Measurements from ENCODE around the gene VPS18.
A peak's percentile ranks its signal among the peaks of the same experiment; 100 is the strongest.

The VPS18 gene

GRCh38 chr15:40845511-40846284 lies 48.6 kb upstream of the VPS18 start:
- peak overlapping the region; percentile 50 for H3K4me3 ChIP-seq (ENCODE audit: low read depth, low read length)
- WGBS (ENCODE audit: extremely low coverage, insufficient coverage, insufficient read length) = no CpG with 5 or more reads among the region's 8 CpGs
- H3K4ac ChIP-seq (ENCODE audit: low read depth, low read length) = peak overlapping the region; percentile 30
- H3K27ac ChIP-seq (ENCODE audit: low read depth, low read length) = peak overlapping the region; percentile 86
- H3K14ac ChIP-seq (ENCODE audit: low read length) = peak overlapping the region; percentile 67
- peak overlapping the region; percentile 2 for H2BK120ac ChIP-seq (ENCODE audit: insufficient read depth, low read length, poor library complexity)
- peak overlapping the region; percentile 20 for H4K8ac ChIP-seq (ENCODE audit: low read depth, low read length)
- peaks cover 11% of the 10 kb centered on the region in 2 experiments for H3K36me3 ChIP-seq (ENCODE audit: control insufficient read depth in 1 of 2, insufficient read depth in 2 of 2, low read length in 2 of 2)
- no peak overlapping the region for H3K23ac ChIP-seq (ENCODE audit: low read length)
- no peak overlapping the region for H2AFZ ChIP-seq (ENCODE audit: insufficient read depth, low read length, poor library complexity)
- DNase-seq = peak; percentile 76 to 77
- peak overlapping the region; percentile 77 for H2BK5ac ChIP-seq (ENCODE audit: low read depth, low read length, poor library complexity)
- peaks cover 20 to 27% of the 10 kb centered on the region in 2 experiments for H3K4me1 ChIP-seq (ENCODE audit: control insufficient read depth in 1 of 2, insufficient read depth in 2 of 2, low read length in 2 of 2)
- H3K27me3 ChIP-seq (ENCODE audit: insufficient read depth, low read length) = no peaks in the 10 kb centered on the region
- H2BK12ac ChIP-seq (ENCODE audit: low read length) = peak overlapping the region; percentile 24
- peak overlapping the region; percentile 77 for H4K91ac ChIP-seq (ENCODE audit: low read depth, low read length)
- no peak overlapping the region for H4K12ac ChIP-seq (ENCODE audit: low read depth, low read length)
- peak overlapping the region; percentile 76 for H3K18ac ChIP-seq (ENCODE audit: low read length)
- H3K79me1 ChIP-seq (ENCODE audit: low read length) = peaks cover 30% of the 10 kb centered on the region
- H3K4me2 ChIP-seq (ENCODE audit: low read length) = peak overlapping the region; percentile 64
- H3K9ac ChIP-seq (ENCODE audit: low read length) = no peak overlapping the region
- peaks cover 18% of the 10 kb centered on the region for H3K79me2 ChIP-seq (ENCODE audit: control insufficient read depth, insufficient read depth, low read length, poor library complexity)
- H3K9me3 ChIP-seq (ENCODE audit: insufficient read depth, low read depth, low read length) = no peaks in the 10 kb centered on the region
- H2AK5ac ChIP-seq (ENCODE audit: low read length) = peak overlapping the region; percentile 45

- Histone ChIP-seq H3K79me1 (ENCODE audit: low read length) (peaks cover 30% of the 10 kb centered on the region), H4K8ac (ENCODE audit: low read depth, low read length) (peak overlapping the region; percentile 8)
Observed at GRCh38 chr15:40846841-40847222, 47.4 kb upstream of the VPS18 start.

GRCh38 chr15:40847223-40847961 lies 46.9 kb upstream of the VPS18 start:
- H3K9ac ChIP-seq (ENCODE audit: low read length) = no peak overlapping the region
- no peak overlapping the region for H3K4me3 ChIP-seq (ENCODE audit: low read depth, low read length)
- H2BK12ac ChIP-seq (ENCODE audit: low read length) = peak overlapping the region; percentile 53
- H3K4me2 ChIP-seq (ENCODE audit: low read length) = peak overlapping the region; percentile 55
- peak overlapping the region; percentile 77 for H4K91ac ChIP-seq (ENCODE audit: low read depth, low read length)
- no peak overlapping the region for H2AK5ac ChIP-seq (ENCODE audit: low read length)
- no peak overlapping the region for H3K23ac ChIP-seq (ENCODE audit: low read length)
- peaks cover 18% of the 10 kb centered on the region for H3K79me2 ChIP-seq (ENCODE audit: control insufficient read depth, insufficient read depth, low read length, poor library complexity)
- H3K27ac ChIP-seq (ENCODE audit: low read depth, low read length) = peak overlapping the region; percentile 84
- H3K27me3 ChIP-seq (ENCODE audit: insufficient read depth, low read length) = no peaks in the 10 kb centered on the region
- peak overlapping the region; percentile 26 for H2BK120ac ChIP-seq (ENCODE audit: insufficient read depth, low read length, poor library complexity)
- H3K4ac ChIP-seq (ENCODE audit: low read depth, low read length) = peak overlapping the region; percentile 18
- H2AFZ ChIP-seq (ENCODE audit: insufficient read depth, low read length, poor library complexity) = no peak overlapping the region
- H3K9me3 ChIP-seq (ENCODE audit: insufficient read depth, low read depth, low read length) = no peaks in the 10 kb centered on the region
- no peak for DNase-seq
- peak overlapping the region; percentile 4 for H3K18ac ChIP-seq (ENCODE audit: low read length)
- no peak overlapping the region for H4K8ac ChIP-seq (ENCODE audit: low read depth, low read length)
- no peak overlapping the region for H4K12ac ChIP-seq (ENCODE audit: low read depth, low read length)
- peak overlapping the region; percentile 19 for H3K14ac ChIP-seq (ENCODE audit: low read length)
- no CpG with 5 or more reads among the region's 7 CpGs for WGBS (ENCODE audit: extremely low coverage, insufficient coverage, insufficient read length)
- peak overlapping the region; percentile 47 for H2BK5ac ChIP-seq (ENCODE audit: low read depth, low read length, poor library complexity)
- peaks cover 13 to 23% of the 10 kb centered on the region in 2 experiments for H3K36me3 ChIP-seq (ENCODE audit: control insufficient read depth in 1 of 2, insufficient read depth in 2 of 2, low read length in 2 of 2)
- peaks cover 30% of the 10 kb centered on the region for H3K79me1 ChIP-seq (ENCODE audit: low read length)
- H3K4me1 ChIP-seq (ENCODE audit: control insufficient read depth in 1 of 2, insufficient read depth in 2 of 2, low read length in 2 of 2) = peaks cover 20 to 27% of the 10 kb centered on the region in 2 experiments

More at GRCh38 chr15:40846841-40847222, 47.4 kb upstream of the VPS18 start:
- H3K23ac ChIP-seq (ENCODE audit: low read length) = no peak overlapping the region
- no peak overlapping the region for H3K4me3 ChIP-seq (ENCODE audit: low read depth, low read length)
- DNase-seq = no peak
- peak overlapping the region; percentile 47 for H2BK5ac ChIP-seq (ENCODE audit: low read depth, low read length, poor library complexity)
- H3K79me2 ChIP-seq (ENCODE audit: control insufficient read depth, insufficient read depth, low read length, poor library complexity) = peaks cover 18% of the 10 kb centered on the region
- H3K27me3 ChIP-seq (ENCODE audit: insufficient read depth, low read length) = no peaks in the 10 kb centered on the region
- peak overlapping the region; percentile 19 for H4K12ac ChIP-seq (ENCODE audit: low read depth, low read length)
- peak overlapping the region; percentile 53 for H2BK12ac ChIP-seq (ENCODE audit: low read length)
- peak overlapping the region; percentile 4 for H3K18ac ChIP-seq (ENCODE audit: low read length)
- peak overlapping the region; percentile 55 for H3K4me2 ChIP-seq (ENCODE audit: low read length)
- H2AK5ac ChIP-seq (ENCODE audit: low read length) = peak overlapping the region; percentile 46
- H3K14ac ChIP-seq (ENCODE audit: low read length) = peak overlapping the region; percentile 19
- peak overlapping the region; percentile 84 for H3K27ac ChIP-seq (ENCODE audit: low read depth, low read length)
- H3K9me3 ChIP-seq (ENCODE audit: insufficient read depth, low read depth, low read length) = no peaks in the 10 kb centered on the region
- H2BK120ac ChIP-seq (ENCODE audit: insufficient read depth, low read length, poor library complexity) = peak overlapping the region; percentile 26
- H3K4ac ChIP-seq (ENCODE audit: low read depth, low read length) = peak overlapping the region; percentile 18
- no peak overlapping the region for H2AFZ ChIP-seq (ENCODE audit: insufficient read depth, low read length, poor library complexity)
- H4K91ac ChIP-seq (ENCODE audit: low read depth, low read length) = peak overlapping the region; percentile 77
- H3K4me1 ChIP-seq (ENCODE audit: control insufficient read depth in 1 of 2, insufficient read depth in 2 of 2, low read length in 2 of 2) = peaks cover 20 to 27% of the 10 kb centered on the region in 2 experiments
- no peak overlapping the region for H3K9ac ChIP-seq (ENCODE audit: low read length)
- H3K36me3 ChIP-seq (ENCODE audit: control insufficient read depth in 1 of 2, insufficient read depth in 2 of 2, low read length in 2 of 2) = peaks cover 13 to 18% of the 10 kb centered on the region in 2 experiments

- Histone ChIP-seq H3K79me1 (ENCODE audit: low read length) (peaks cover 11% of the 10 kb centered on the region), H3K36me3 (ENCODE audit: control insufficient read depth in 1 of 2, insufficient read depth in 2 of 2, low read length in 2 of 2) (peaks cover 40 to 51% of the 10 kb centered on the region in 2 experiments), H4K12ac (ENCODE audit: low read depth, low read length) (no peak overlapping the region), H2BK5ac (ENCODE audit: low read depth, low read length, poor library complexity) (no peak overlapping the region), H4K91ac (ENCODE audit: low read depth, low read length) (no peak overlapping the region), H3K4ac (ENCODE audit: low read depth, low read length) (no peak overlapping the region), H3K9ac (ENCODE audit: low read length) (no peak overlapping the region), H3K14ac (ENCODE audit: low read length) (no peak overlapping the region), H3K18ac (ENCODE audit: low read length) (no peak overlapping the region), H3K79me2 (ENCODE audit: control insufficient read depth, insufficient read depth, low read length, poor library complexity) (peaks cover 9% of the 10 kb centered on the region), H3K4me2 (ENCODE audit: low read length) (no peak overlapping the region), H3K27ac (ENCODE audit: low read depth, low read length) (no peak overlapping the region), H4K8ac (ENCODE audit: low read depth, low read length) (no peak overlapping the region), H2BK120ac (ENCODE audit: insufficient read depth, low read length, poor library complexity) (no peak overlapping the region), H2AFZ (ENCODE audit: insufficient read depth, low read length, poor library complexity) (no peak overlapping the region), H3K9me3 (ENCODE audit: insufficient read depth, low read depth, low read length) (no peaks in the 10 kb centered on the region), H2AK5ac (ENCODE audit: low read length) (no peak overlapping the region), H3K27me3 (ENCODE audit: insufficient read depth, low read length) (no peaks in the 10 kb centered on the region), H3K4me1 (ENCODE audit: control insufficient read depth in 1 of 2, insufficient read depth in 2 of 2, low read length in 2 of 2) (peaks cover 16 to 20% of the 10 kb centered on the region in 2 experiments), H3K23ac (ENCODE audit: low read length) (no peak overlapping the region), H2BK12ac (ENCODE audit: low read length) (no peak overlapping the region), H3K4me3 (ENCODE audit: low read depth, low read length) (no peak overlapping the region)
- WGBS (ENCODE audit: extremely low coverage, insufficient coverage, insufficient read length) = no CpG with 5 or more reads among the region's 8 CpGs
- no peak for DNase-seq
Observed at GRCh38 chr15:40850576-40851112, 43.6 kb upstream of the VPS18 start.
